OCI-LY1 (cell line): Measurements from ENCODE around the gene NPTX1.

Experiments used
- CTCF ChIP-seq: fragments of 200-600 bp; sonication (generic), shearing (Covaris generic); IDR thresholded peaks from 2 replicates; pipeline ENCODE4 v1.5.1; 2017; ENCODE audit warnings: mild to moderate bottlenecking, antibody characterized with exemption, low read length, moderate library complexity, mixed read lengths
- EZH2 ChIP-seq: fragments of 200-600 bp; sonication (generic), shearing (Covaris generic); IDR thresholded peaks from 2 replicates; pipeline ENCODE4 v1.8.0; 2017; ENCODE audit warnings: borderline replicate concordance, mixed run types, mild to moderate bottlenecking, antibody characterized with exemption, low read length, moderate library complexity, mixed read lengths

GRCh38 chr17:80497726-80498241, 21.4 kb upstream of the NPTX1 start:
- no peak for TF ChIP-seq CTCF
- no peak for TF ChIP-seq EZH2
